ENCODE measurements around the gene FAXDC2. TPM values are rescaled to one million over a fixed set of nuclear protein-coding genes. Genes with fewer than 3 reads are reported as not detected.
"Not testable (repeated sequence)": the region's sequence is repeated elsewhere in the genome, so short reads cannot be mapped to it uniquely, and the experiment has no call there.

FAXDC2 gene
- total RNA-seq, 4 donors from 2014 or later: 27.6 to 32.1 (median 29.5) TPM

- TF ChIP-seq POLR2AphosphoS5 (IDR thresholded peaks at IDR 0.05): no peak
- Histone ChIP-seq H3K9me3 (no peaks in the 10 kb centered on the region), H3K27me3 (no peaks in the 10 kb centered on the region), H3K4me1 (peaks cover 14 to 21% (median 19%) of the 10 kb centered on the region in 4 donors), H3K4me3 (no peak overlapping the region), H3K27ac (replicated peaks in 1 of 4) (no peak overlapping the region), H3K36me3 (peaks cover 0 to 42% (median 23%) of the 10 kb centered on the region in 4 donors)
- intact Hi-C loops (cut with DNase I): no loop called here
- 89% methylated on average over 6 of the region's 6 CpGs for WGBS
- no peak for DNase-seq (ENCODE audit: extremely low spot score)
Measured at GRCh38 chr5:154837009-154837901, 13.1 kb downstream of the FAXDC2 start.

GRCh38 chr5:154836225-154836624 is 14.2 kb downstream of the FAXDC2 start:
- Histone ChIP-seq H3K36me3 (peaks cover 0 to 49% (median 27%) of the 10 kb centered on the region in 4 donors), H3K27me3 (no peaks in the 10 kb centered on the region), H3K4me3 (no peak overlapping the region), H3K27ac (replicated peaks in 1 of 4) (peak overlapping the region in 2 of 4 donors; percentile 17 to 76), H3K4me1 (peaks cover 14 to 21% (median 19%) of the 10 kb centered on the region in 4 donors), H3K9me3 (no peaks in the 10 kb centered on the region)
- no peak for TF ChIP-seq POLR2A (IDR thresholded peaks at IDR 0.05; ENCODE audit: low read depth)
- TF ChIP-seq CTCF (IDR thresholded peaks at IDR 0.05): no peak
- TF ChIP-seq EP300 (IDR thresholded peaks at IDR 0.05): no peak
- no peak for TF ChIP-seq POLR2AphosphoS5 (IDR thresholded peaks at IDR 0.05)
- intact Hi-C loops (cut with DNase I): no loop called here
- DNase-seq (ENCODE audit: extremely low spot score): no peak
- WGBS: 94% methylated on average over 6 of the region's 6 CpGs

GRCh38 chr5:154835701-154836052 is 14.7 kb downstream of the FAXDC2 start:
- 79% methylated on average over 9 of the region's 9 CpGs for WGBS
- H3K9me3 ChIP-seq; intact Hi-C loops (cut with DNase I); DNase-seq (ENCODE audit: extremely low spot score); H3K4me3 ChIP-seq; H3K27me3 ChIP-seq: not testable (repeated sequence)
- H3K27ac ChIP-seq (replicated peaks in 1 of 4): peak overlapping the region; percentile 17 to 76 (median 48)
- H3K36me3 ChIP-seq: peaks cover 2 to 52% (median 32%) of the 10 kb centered on the region in 4 donors
- peaks cover 14 to 21% (median 19%) of the 10 kb centered on the region in 4 donors for H3K4me1 ChIP-seq

DNA sequence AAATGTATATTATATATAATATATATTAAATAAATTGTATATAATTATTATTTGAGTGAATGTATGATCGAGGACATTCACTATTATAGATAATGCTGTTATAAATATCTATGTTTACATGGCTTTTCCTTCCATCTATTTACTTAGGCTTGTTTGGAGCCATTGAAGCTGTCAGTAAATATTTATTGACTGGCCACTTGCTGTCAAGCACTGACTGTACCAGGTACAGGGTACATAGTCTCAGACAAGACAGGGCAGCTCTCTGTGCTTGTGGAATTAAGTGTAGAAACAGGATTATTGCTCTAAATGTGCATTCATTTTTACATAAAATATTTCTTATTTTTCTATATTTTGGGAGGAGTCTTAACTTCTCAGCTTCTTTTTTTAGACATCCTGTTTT is 16.4 kb downstream of the FAXDC2 start:
- Histone ChIP-seq H3K4me3 (no peak overlapping the region), H3K36me3 (peaks cover 6 to 65% (median 42%) of the 10 kb centered on the region in 4 donors), H3K9me3 (no peaks in the 10 kb centered on the region), H3K4me1 (peaks cover 14 to 21% (median 19%) of the 10 kb centered on the region in 4 donors), H3K27me3 (no peaks in the 10 kb centered on the region), H3K27ac (replicated peaks in 1 of 4) (peak overlapping the region in 2 of 4 donors; percentile 49 to 76)
- 97% methylated on average over 1 of the region's 1 CpG for WGBS
- DNase-seq (ENCODE audit: extremely low spot score): no peak
- no peak for TF ChIP-seq CTCF (IDR thresholded peaks at IDR 0.05)
- no peak for TF ChIP-seq POLR2A (IDR thresholded peaks at IDR 0.05; ENCODE audit: low read depth)
- no peak for TF ChIP-seq EP300 (IDR thresholded peaks at IDR 0.05)
- TF ChIP-seq POLR2AphosphoS5 (IDR thresholded peaks at IDR 0.05): no peak
- intact Hi-C loops (cut with DNase I): no loop called here

DNA sequence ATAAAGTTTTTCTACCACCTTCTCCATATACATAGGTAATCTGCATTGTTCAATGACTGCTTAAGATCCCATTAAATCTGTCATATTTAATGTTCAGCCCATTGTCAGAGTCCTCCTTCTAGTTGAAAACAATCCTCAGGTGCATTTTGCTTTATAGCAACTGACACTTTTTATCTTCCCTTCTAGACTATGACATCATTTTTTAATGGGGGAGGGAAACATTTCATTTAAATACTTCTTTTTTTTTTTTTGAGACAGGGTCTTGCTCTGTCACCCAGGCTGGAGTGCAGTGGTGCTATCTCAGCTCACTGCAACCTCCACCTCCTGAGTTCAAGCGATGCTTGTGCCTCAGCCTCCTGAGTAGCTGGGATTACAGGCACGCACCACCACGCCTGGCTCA is 17.6 kb downstream of the FAXDC2 start:
- H3K27me3 ChIP-seq; intact Hi-C loops (cut with DNase I); DNase-seq (ENCODE audit: extremely low spot score); H3K9me3 ChIP-seq; H3K27ac ChIP-seq (replicated peaks in 1 of 4); H3K4me3 ChIP-seq: not testable (repeated sequence)
- peaks cover 14 to 21% (median 19%) of the 10 kb centered on the region in 4 donors for H3K4me1 ChIP-seq
- WGBS: 98% methylated on average over 3 of the region's 3 CpGs
- H3K36me3 ChIP-seq: peaks cover 6 to 69% (median 42%) of the 10 kb centered on the region in 4 donors

DNA sequence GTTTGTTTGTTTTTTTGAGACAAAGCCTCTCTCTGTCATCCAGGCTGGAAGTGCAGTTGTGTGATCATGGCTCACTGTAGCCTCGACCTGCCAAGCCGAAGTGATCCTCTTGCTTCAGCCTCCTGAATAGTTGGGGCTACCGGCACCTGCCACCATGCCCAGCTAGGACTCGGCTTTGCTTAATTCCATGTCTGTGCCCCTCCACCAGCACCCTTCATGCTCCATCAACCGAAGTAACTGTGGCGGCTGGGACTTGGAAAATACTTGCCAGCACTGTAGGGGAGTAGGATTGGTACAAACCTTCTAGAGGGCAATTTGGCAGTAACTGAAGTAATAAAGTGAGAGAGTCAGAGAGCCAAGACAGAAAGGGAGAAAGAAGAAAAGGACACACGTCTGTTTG is 19.0 kb downstream of the FAXDC2 start:
- intact Hi-C loops (cut with DNase I): no loop called here
- Histone ChIP-seq H3K4me1 (peaks cover 14 to 21% (median 19%) of the 10 kb centered on the region in 4 donors), H3K27me3 (no peaks in the 10 kb centered on the region), H3K9me3 (no peaks in the 10 kb centered on the region), H3K27ac (replicated peaks in 1 of 4) (no peak overlapping the region), H3K4me3 (no peak overlapping the region), H3K36me3 (peaks cover 6 to 68% (median 38%) of the 10 kb centered on the region in 4 donors)
- no peak for TF ChIP-seq EP300 (IDR thresholded peaks at IDR 0.05)
- no peak for TF ChIP-seq POLR2A (IDR thresholded peaks at IDR 0.05; ENCODE audit: low read depth)
- TF ChIP-seq CTCF (IDR thresholded peaks at IDR 0.05): no peak
- no peak for TF ChIP-seq POLR2AphosphoS5 (IDR thresholded peaks at IDR 0.05)
- no peak for DNase-seq (ENCODE audit: extremely low spot score)
- 89% methylated on average over 7 of the region's 7 CpGs for WGBS
